GM12878 (cell line): ENCODE measurements around the gene SETD1B. TPM values are rescaled to one million over a fixed set of nuclear protein-coding genes. Genes with fewer than 3 reads are reported as not detected.

ENCODE experiments used
- ATAC-seq: fragments of 200-7000 bp; cut with Tn5 transposase; 3 replicates; pipeline ENCODE4 v1.9.1; 2020; ENCODE audit warnings: mild to moderate bottlenecking, moderate library complexity
- BruUV-seq: library from RNA; stranded (reverse); fragments of 400-500 nt; replicated peaks from 2 replicates; lab custom pipeline; 2021; lab: Mats Ljungman, UMichigan
- CTCF ChIA-PET: fragments of 300-600 bp; sonication (Branson Sonifier 250); formaldehyde crosslinking; extraction: SDS; loops from one replicate; lab custom pipeline; 2021; ENCODE audit warnings: inconsistent platforms; lab: Yijun Ruan, JAX
- POLR2A ChIA-PET: fragments of 350-600 bp; formaldehyde crosslinking; extraction: SDS; loops from one replicate; lab custom pipeline; 2021; ENCODE audit warnings: inconsistent platforms; lab: Charles Lee
- RAD21 ChIA-PET: fragments of 300-600 bp; sonication (Branson Sonifier 250); formaldehyde crosslinking; loops from one replicate; lab custom pipeline; 2023; ENCODE audit warnings: antibody characterized with exemption; ENCODE audit not compliant: unreplicated experiment; lab: Charles Lee
- SMC1A ChIA-PET: fragments of 300-600 bp; sonication (Branson Sonifier 250); formaldehyde crosslinking; loops from one replicate; lab custom pipeline; 2023; ENCODE audit not compliant: unreplicated experiment, uncharacterized antibody; lab: Charles Lee
- DNase-seq: peaks from one replicate; pipeline ENCODE4 v3.0.0-alpha.2; 2011; ENCODE audit warnings: low read depth, low spot score
- FAIRE-seq: peaks from 3 replicates; lab custom pipeline; 2011; peaks lifted over from hg19 to GRCh38; lab: Jason Lieb, UNC
- H2AFZ ChIP-seq: 2 replicates; pipeline ENCODE4 v1.6.0; 2011; ENCODE audit warnings: low read depth, low read length, control low read depth; ENCODE audit not compliant: control insufficient read depth
- H3K27ac ChIP-seq: 2 replicates; pipeline ENCODE4 v1.5.1; 2011; ENCODE audit warnings: control low read depth; ENCODE audit not compliant: control insufficient read depth, insufficient read depth
- H3K27me3 ChIP-seq, 2 experiments: replicated peaks in 1 of 2; 2 replicates each; pipeline versions ENCODE4 v1.6.0 to v1.6.1; 2011; ENCODE audit warnings: low read length in 1 of 2; ENCODE audit not compliant: control insufficient read depth in 2 of 2, insufficient read depth in 2 of 2
- H3K36me3 ChIP-seq, 2 experiments: 2 replicates each; pipeline ENCODE4 v1.5.1; 2011; ENCODE audit warnings: low read length in 1 of 2; ENCODE audit not compliant: control insufficient read depth in 2 of 2, insufficient read depth in 2 of 2
- H3K4me1 ChIP-seq: 2 replicates; pipeline ENCODE4 v1.6.1; 2011; ENCODE audit warnings: mild to moderate bottlenecking, low read length, moderate library complexity, mixed read lengths; ENCODE audit not compliant: control insufficient read depth, insufficient read depth
- H3K4me2 ChIP-seq: 2 replicates; pipeline ENCODE4 v1.6.0; 2011; ENCODE audit warnings: control low read depth; ENCODE audit not compliant: control insufficient read depth, insufficient read depth
- H3K4me3 ChIP-seq: fragments of 200-600 bp; sonication (generic); 2 replicates; pipeline ENCODE4 v1.5.1; 2016
- H3K79me2 ChIP-seq: 2 replicates; pipeline ENCODE4 v1.6.0; 2011; ENCODE audit warnings: low read length; ENCODE audit not compliant: control insufficient read depth, insufficient read depth
- H3K9ac ChIP-seq: 2 replicates; pipeline ENCODE4 v1.8.0; 2011; ENCODE audit warnings: low read length, control low read depth, mixed read lengths; ENCODE audit not compliant: control insufficient read depth, insufficient read depth
- H3K9me3 ChIP-seq: replicated peaks from 3 replicates; pipeline ENCODE4 v1.5.1; 2011; ENCODE audit warnings: mild to moderate bottlenecking, low read length; ENCODE audit not compliant: control insufficient read depth, insufficient read depth
- H4K20me1 ChIP-seq: 2 replicates; pipeline ENCODE4 v1.6.0; 2011; ENCODE audit not compliant: control insufficient read depth, insufficient read depth
- CBX3 ChIP-seq: fragments of 200-600 bp; sonication (generic); IDR thresholded peaks from 2 replicates; pipeline ENCODE4 v1.6.1; 2016; ENCODE audit warnings: low read depth, borderline replicate concordance
- CEBPZ ChIP-seq: fragments of 150-350 bp; IDR thresholded peaks from 2 replicates; pipeline ENCODE4 v1.6.1; 2016; ENCODE audit warnings: low read depth, low read length
- EP300 ChIP-seq, 2 experiments: fragments of 150-350 bp in 1 of 2; IDR thresholded peaks; 2 replicates each; pipeline ENCODE4 v1.6.1; 2011 to 2012; ENCODE audit warnings: low read depth in 2 of 2, low read length in 2 of 2, borderline replicate concordance in 1 of 2, improper control_type of control experiment in 1 of 2, inconsistent platforms in 1 of 2; ENCODE audit not compliant: control insufficient read depth in 1 of 2
- ETV6 ChIP-seq, 2 experiments: fragments of 450-650 bp in 1 of 2; IDR thresholded peaks in 1 of 2; conservative IDR thresholded peaks in 1 of 2; 2 replicates each; pipeline ENCODE4 v1.6.1; 2014; ENCODE audit warnings: antibody characterized with exemption in 1 of 2, borderline replicate concordance in 1 of 2, low read depth in 1 of 2, mild to moderate bottlenecking in 1 of 2, moderate library complexity in 1 of 2
- JUNB ChIP-seq: IDR thresholded peaks from 2 replicates; pipeline ENCODE4 v1.6.1; 2016; ENCODE audit warnings: antibody characterized with exemption, mild to moderate bottlenecking
- NFIC ChIP-seq: IDR thresholded peaks from 2 replicates; pipeline ENCODE4 v1.6.1; 2012; ENCODE audit warnings: low read depth, mild to moderate bottlenecking, inconsistent platforms, low read length, moderate library complexity
- NKRF ChIP-seq: fragments of 450-650 bp; conservative IDR thresholded peaks from 2 replicates; pipeline ENCODE4 v1.6.1; 2017; ENCODE audit warnings: mild to moderate bottlenecking, moderate library complexity
- RELB ChIP-seq: fragments of 450-650 bp; IDR thresholded peaks from 2 replicates; pipeline ENCODE4 v1.6.1; 2017; ENCODE audit warnings: low read depth, mild to moderate bottlenecking, moderate library complexity
- RFX5 ChIP-seq: IDR thresholded peaks from 2 replicates; pipeline ENCODE4 v1.6.1; 2011; ENCODE audit warnings: low read depth, low read length, improper control_type of control experiment
- SMAD1 ChIP-seq: fragments of 450-650 bp; IDR thresholded peaks from 2 replicates; pipeline ENCODE4 v1.6.1; 2018; ENCODE audit warnings: mild to moderate bottlenecking, low read depth; ENCODE audit not compliant: partially characterized antibody
- SMARCA5 ChIP-seq: fragments of 450-650 bp; IDR thresholded peaks from 2 replicates; pipeline ENCODE4 v1.6.1; 2017; ENCODE audit warnings: mild to moderate bottlenecking
- SRF ChIP-seq, 2 experiments: IDR thresholded peaks; 2 replicates each; pipeline ENCODE4 v1.6.1; 2011; ENCODE audit warnings: low read depth in 2 of 2, low read length in 2 of 2, mild to moderate bottlenecking in 1 of 2, moderate library complexity in 1 of 2
- STAT3 ChIP-seq: IDR thresholded peaks from 2 replicates; pipeline ENCODE4 v1.6.1; 2011; ENCODE audit warnings: low read depth, low read length, improper control_type of control experiment
- YBX1 ChIP-seq: fragments of 450-650 bp; IDR thresholded peaks from 2 replicates; pipeline ENCODE4 v1.6.1; 2016; ENCODE audit warnings: antibody characterized with exemption
- ZNF207 ChIP-seq: fragments of 450-650 bp; IDR thresholded peaks from 2 replicates; pipeline ENCODE4 v1.6.1; 2014; ENCODE audit warnings: antibody characterized with exemption, mild to moderate bottlenecking, borderline replicate concordance
- ZNF217 ChIP-seq: fragments of 450-650 bp; IDR thresholded peaks from 2 replicates; pipeline ENCODE4 v1.6.1; 2017; ENCODE audit warnings: antibody characterized with exemption, mild to moderate bottlenecking
- WGBS: methylation state at CpG from one replicate; pipeline ENCODE4 v1.1.6; 2016; ENCODE audit warnings: low lambda C conversion rate; ENCODE audit not compliant: insufficient replicate concordance, insufficient coverage; ENCODE audit errors: missing lambda C conversion rate; 5-methylcytosine and 5-hydroxymethylcytosine counted together
- in situ Hi-C: fragments of 300-500 bp; cut with MboI; formaldehyde crosslinking; loops from 9 replicates; pipeline ENCODE4 v1.14.3; 2018; ENCODE audit warnings: mixed read lengths
- intact Hi-C: fragments of 100-400 bp; cut with micrococcal nuclease; formaldehyde crosslinking; loops from one replicate; pipeline ENCODE4 v1.14.2; 2022; ENCODE audit not compliant: unreplicated experiment
- polyA plus RNA-seq, 11 experiments: library from polyadenylated mRNA; depleted of rRNA in 4 of 11; unstranded in 6 of 11; stranded (reverse) in 5 of 11; fragments of >200 nt; fragmentation: Nextera tagmentation in 4 of 11; fragmentation: Illumina TruSeq in 1 of 11; extraction: Ambion mirVana in 4 of 11; extraction: Trizol in 1 of 11; gene quantifications; 1 replicate in 1 of 11; 2 replicates in 10 of 11; pipeline versions ENCODE4 v1.2.1 to v1.2.3, GENCODE V29; 2011 to 2016; ENCODE audit warnings: inconsistent platforms in 2 of 11, missing spikeins in 2 of 11, low read depth in 1 of 11
- total RNA-seq, 4 experiments: library from RNA; depleted of rRNA in 3 of 4; stranded (reverse); fragments of >200 nt in 3 of 4; fragmentation: Illumina TruSeq in 1 of 4; extraction: Trizol in 1 of 4; gene quantifications; 2 replicates each; pipeline versions ENCODE4 v1.2.1 to v1.2.3, GENCODE V29; 2013 to 2021

SETD1B gene
- total and polyA plus RNA-seq, 10 of the 15 experiments (the other 5 are each of a cell fraction or from before 2014, with no cell fraction given): 0.50 to 17.3 (median 1.6) TPM

- ChIA-PET CTCF (interaction anchor here (0.6 to 2.1 kb wide), 4 partner anchors 9 to 174 kb away, joined by 3 to 13 read pairs (median 4); partner anchors contain the start of gene RHOF), RAD21 (interaction anchor here (1.5 kb wide), 1 partner anchor 21 kb away, joined by 5 read pairs; no protein-coding TSS in a partner anchor), POLR2A (interaction anchor here (0.7 kb wide), 1 partner anchor 679 kb away, joined by 5 read pairs; no protein-coding TSS in a partner anchor), SMC1A (interaction anchor here (0.7 kb wide), 1 partner anchor 25 kb away, joined by 3 read pairs; no protein-coding TSS in a partner anchor)
- ATAC-seq (no peak), DNase-seq (no peak), FAIRE-seq (no peak)
- Histone ChIP-seq H3K27me3 (no peaks in the 10 kb centered on the region), H4K20me1 (peaks cover 3% of the 10 kb centered on the region; the same call in 1 of the 2 replicates), H3K4me2 (no peak overlapping the region), H2AFZ (no peak overlapping the region), H3K79me2 (peaks cover 28% of the 10 kb centered on the region), H3K9ac (no peak overlapping the region), H3K4me1 (peaks cover 7% of the 10 kb centered on the region), H3K36me3 (peaks cover 15 to 24% of the 10 kb centered on the region in 2 experiments; a peak in 3 of 4 replicates), H3K9me3 (no peaks in the 10 kb centered on the region), H3K4me3 (no peak overlapping the region), H3K27ac (no peak overlapping the region)
- BruUV-seq: no TSS peak
- intact Hi-C loops (no loop called here), in situ Hi-C loops (no loop called here)
- WGBS: 91% methylated on average over 8 of the region's 8 CpGs
- TF ChIP-seq JUNB (no peak), ZNF217 (no peak), RELB (no peak), SMAD1 (no peak), SRF (IDR thresholded peaks at IDR 0.05; ENCODE audit: low read depth in 2 of 2, low read length in 2 of 2) (no peak), STAT3 (no peak), SMARCA5 (no peak), CEBPZ (no peak), EP300 (IDR thresholded peaks at IDR 0.05; ENCODE audit: borderline replicate concordance in 1 of 2, control insufficient read depth in 1 of 2, low read depth in 2 of 2, low read length in 2 of 2) (no peak), CBX3 (no peak), YBX1 (no peak), ETV6 (conservative IDR thresholded peaks at IDR 0.05 in 1 of 2, IDR thresholded peaks at IDR 0.05 in 1 of 2; ENCODE audit: borderline replicate concordance in 1 of 2, low read depth in 1 of 2) (no peak), NFIC (no peak), RFX5 (no peak), NKRF (no peak), ZNF207 (no peak)
Observed at GRCh38 chr12:121815263-121815662, 11.5 kb downstream of the SETD1B start.
